Stimulated activated CD8-positive, alpha-beta memory T cell treated with anti-CD3 and anti-CD28 coated beads, Interleukin-2, amount 100 ng/mL, for 1 hour (primary cell): ENCODE measurements around the gene SMARCE1.

Experiments
- DNase-seq, 2 donors: peaks; one replicate each; pipeline ENCODE4 v3.0.0-alpha.2; 2020; ENCODE audit warnings: low read depth in 2 of 2

The SMARCE1 gene

GRCh38 chr17:40645943-40646342 is 1.7 kb downstream of the SMARCE1 start:
- DNase-seq: no peak

GRCh38 chr17:40645291-40645690 is 2.3 kb downstream of the SMARCE1 start:
- no peak for DNase-seq

GRCh38 chr17:40637931-40638330 is 9.7 kb downstream of the SMARCE1 start:
- no peak for DNase-seq

GRCh38 chr17:40633871-40634270 is 13.7 kb downstream of the SMARCE1 start:
- DNase-seq: no peak

- DNase-seq: no peak
Measured at GRCh38 chr17:40632216-40632615, 15.4 kb downstream of the SMARCE1 start.

- DNase-seq: no peak
Measured at GRCh38 chr17:40629842-40630241, 17.8 kb downstream of the SMARCE1 start.

GRCh38 chr17:40625311-40625710 is 22.3 kb downstream of the SMARCE1 start:
- DNase-seq: no peak

GRCh38 chr17:40623419-40624210 is 24.0 kb downstream of the SMARCE1 start:
- DNase-seq: no peak

GRCh38 chr17:40622509-40622928 is 25.1 kb downstream of the SMARCE1 start:
- no peak for DNase-seq

- no peak for DNase-seq
Measured at GRCh38 chr17:40621578-40621977, 26.0 kb downstream of the SMARCE1 start.

GRCh38 chr17:40621019-40621418 is 26.6 kb downstream of the SMARCE1 start:
- no peak for DNase-seq

GRCh38 chr17:40618754-40619625 is 28.6 kb downstream of the SMARCE1 start:
- no peak for DNase-seq

GRCh38 chr17:40617678-40618240 is 29.9 kb downstream of the SMARCE1 start:
- DNase-seq: no peak

- no peak for DNase-seq
Measured at GRCh38 chr17:40616592-40616991, 31.0 kb downstream of the SMARCE1 start.

GRCh38 chr17:40615841-40616476 is 31.7 kb downstream of the SMARCE1 start:
- DNase-seq: no peak

GRCh38 chr17:40615068-40615840 is 32.4 kb downstream of the SMARCE1 start:
- no peak for DNase-seq

GRCh38 chr17:40614431-40615067 is 33.1 kb downstream of the SMARCE1 start:
- DNase-seq: no peak

GRCh38 chr17:40613467-40614154 is 34.0 kb downstream of the SMARCE1 start:
- DNase-seq: no peak

GRCh38 chr17:40612599-40613244 is 34.9 kb downstream of the SMARCE1 start:
- DNase-seq: no peak
